Tibial nerve (tissue), 4 donors: ENCODE measurements around the gene THAP12.

ENCODE experiments used
- EP300 ChIP-seq, 2 donors: sonication (generic); formaldehyde crosslinking; IDR thresholded peaks; one replicate each; pipeline ENCODE4 v1.6.1; 2017; ENCODE audit warnings: antibody characterized with exemption in 2 of 2, mild to moderate bottlenecking in 1 of 2
- POLR2A ChIP-seq, 2 donors: fragments of 450-650 bp; IDR thresholded peaks; one replicate each; pipeline ENCODE4 v1.6.1; 2017; ENCODE audit warnings: antibody characterized with exemption in 2 of 2, mild to moderate bottlenecking in 2 of 2, moderate library complexity in 2 of 2
- TF ChIP-seq, protein P1 (sequence below), 5 experiments: fragments of 200-600 bp in 3 of 5; fragments of 450-650 bp in 2 of 5; sonication (generic) in 3 of 5; IDR thresholded peaks; one replicate each; pipeline ENCODE4 v1.5.1; 2016 to 2019; ENCODE audit warnings: antibody characterized with exemption in 5 of 5, mild to moderate bottlenecking in 3 of 5, moderate library complexity in 2 of 5

DNA sequence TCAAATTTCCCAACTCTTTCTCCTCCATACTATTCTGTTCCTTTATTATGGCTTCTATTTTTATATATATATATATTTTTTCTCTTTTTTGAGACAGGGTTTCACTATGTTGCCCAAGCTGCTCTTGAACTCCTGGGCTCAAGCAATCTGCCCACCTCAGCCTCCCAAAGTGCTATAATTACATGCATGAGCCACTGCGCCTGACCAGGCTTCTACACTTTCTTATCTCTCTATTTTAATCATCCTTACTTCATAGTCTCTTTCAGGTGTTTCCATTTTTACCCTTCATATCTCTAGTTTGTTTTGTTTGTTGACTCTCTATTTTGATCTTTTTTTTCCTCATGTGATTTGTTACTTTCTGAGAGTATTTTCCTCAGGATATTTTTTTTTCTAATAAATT is 20.0 kb upstream of the THAP12 start:
- TF ChIP-seq, protein P1, sequence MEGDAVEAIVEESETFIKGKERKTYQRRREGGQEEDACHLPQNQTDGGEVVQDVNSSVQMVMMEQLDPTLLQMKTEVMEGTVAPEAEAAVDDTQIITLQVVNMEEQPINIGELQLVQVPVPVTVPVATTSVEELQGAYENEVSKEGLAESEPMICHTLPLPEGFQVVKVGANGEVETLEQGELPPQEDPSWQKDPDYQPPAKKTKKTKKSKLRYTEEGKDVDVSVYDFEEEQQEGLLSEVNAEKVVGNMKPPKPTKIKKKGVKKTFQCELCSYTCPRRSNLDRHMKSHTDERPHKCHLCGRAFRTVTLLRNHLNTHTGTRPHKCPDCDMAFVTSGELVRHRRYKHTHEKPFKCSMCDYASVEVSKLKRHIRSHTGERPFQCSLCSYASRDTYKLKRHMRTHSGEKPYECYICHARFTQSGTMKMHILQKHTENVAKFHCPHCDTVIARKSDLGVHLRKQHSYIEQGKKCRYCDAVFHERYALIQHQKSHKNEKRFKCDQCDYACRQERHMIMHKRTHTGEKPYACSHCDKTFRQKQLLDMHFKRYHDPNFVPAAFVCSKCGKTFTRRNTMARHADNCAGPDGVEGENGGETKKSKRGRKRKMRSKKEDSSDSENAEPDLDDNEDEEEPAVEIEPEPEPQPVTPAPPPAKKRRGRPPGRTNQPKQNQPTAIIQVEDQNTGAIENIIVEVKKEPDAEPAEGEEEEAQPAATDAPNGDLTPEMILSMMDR (IDR thresholded peaks at IDR 0.05): no peak
- TF ChIP-seq POLR2A (IDR thresholded peaks at IDR 0.05) (no peak), EP300 (IDR thresholded peaks at IDR 0.05) (no peak)
